ENCODE data around the gene RAB40A.

Gene RAB40A
- total RNA-seq: 0 to 0.88 (median 0.04) reads per million in 17 experiments

- DNase-seq: no peak
Observed at GRCh38 chrX:103519389-103519788, at the start of gene RAB40A. RAB40A (minus strand) TSS chrX:103519489; CDS start chrX:103500756, 18,733 bp downstream.

GRCh38 chrX:103565752-103566151 lies 46.5 kb upstream of the RAB40A start:
- DNase-seq: no peak

GRCh38 chrX:103565197-103565596 lies 45.9 kb upstream of the RAB40A start:
- DNase-seq: no peak

- DNase-seq: no peak
Observed at GRCh38 chrX:103562801-103563200, 43.5 kb upstream of the RAB40A start.

GRCh38 chrX:103560256-103560655 lies 41.0 kb upstream of the RAB40A start:
- DNase-seq: no peak

- DNase-seq: no peak
Observed at GRCh38 chrX:103556963-103557612, 37.8 kb upstream of the RAB40A start.

- DNase-seq: peak; percentile 38 to 57 (median 52)
Observed at GRCh38 chrX:103554687-103555424, 35.6 kb upstream of the RAB40A start.

GRCh38 chrX:103552236-103552635 lies 32.9 kb upstream of the RAB40A start:
- DNase-seq: no peak

GRCh38 chrX:103550415-103551051 lies 31.2 kb upstream of the RAB40A start:
- no peak for DNase-seq

GRCh38 chrX:103549916-103550315 lies 30.6 kb upstream of the RAB40A start:
- DNase-seq: no peak

GRCh38 chrX:103540145-103540544 lies 20.9 kb upstream of the RAB40A start:
- DNase-seq: no peak

GRCh38 chrX:103539695-103540094 lies 20.4 kb upstream of the RAB40A start:
- DNase-seq: no peak

GRCh38 chrX:103538728-103539127 lies 19.4 kb upstream of the RAB40A start:
- no peak for DNase-seq

- DNase-seq: no peak
Observed at GRCh38 chrX:103537871-103538387, 18.6 kb upstream of the RAB40A start.

GRCh38 chrX:103536732-103537131 lies 17.4 kb upstream of the RAB40A start:
- DNase-seq: no peak

- no peak for DNase-seq
Observed at GRCh38 chrX:103536071-103536470, 16.8 kb upstream of the RAB40A start.

- DNase-seq: no peak
Observed at GRCh38 chrX:103535206-103535605, 15.9 kb upstream of the RAB40A start.

GRCh38 chrX:103533511-103534216 lies 14.4 kb upstream of the RAB40A start:
- DNase-seq: peak; percentile 66 to 86 (median 74)

GRCh38 chrX:103531002-103531401 lies 11.7 kb upstream of the RAB40A start:
- DNase-seq: no peak

GRCh38 chrX:103530545-103530944 lies 11.3 kb upstream of the RAB40A start:
- DNase-seq: no peak

GRCh38 chrX:103529550-103529949 lies 10.3 kb upstream of the RAB40A start:
- no peak for DNase-seq

GRCh38 chrX:103524747-103525146 lies 5.5 kb upstream of the RAB40A start:
- no peak for DNase-seq

GRCh38 chrX:103523605-103524004 lies 4.3 kb upstream of the RAB40A start:
- DNase-seq: no peak
